Brain microvascular endothelial cell (primary cell): ENCODE data around the gene DLG1.
A peak's percentile ranks its signal among the peaks of the same experiment; 100 is the strongest.

Experiments used
- DNase-seq: peaks from one replicate; pipeline ENCODE4 v3.0.0-alpha.2; 2020
- H3K27ac ChIP-seq: fragments of 250-450 bp; sonication (Bioruptor Pico); 2 replicates; pipeline ENCODE4 v1.5.1; 2020; ENCODE audit warnings: mild to moderate bottlenecking, moderate library complexity
- H3K27me3 ChIP-seq: fragments of 250-450 bp; sonication (Bioruptor Pico); replicated peaks from 2 replicates; pipeline ENCODE4 v1.5.1; 2020; ENCODE audit warnings: mild to moderate bottlenecking
- H3K36me3 ChIP-seq: fragments of 250-450 bp; sonication (Bioruptor Pico); replicated peaks from 2 replicates; pipeline ENCODE4 v1.5.1; 2020; ENCODE audit warnings: mild to moderate bottlenecking
- H3K4me3 ChIP-seq: 2 replicates; pipeline ENCODE4 v1.5.1; 2011; ENCODE audit warnings: low read depth, mild to moderate bottlenecking, control low read depth, low read length, moderate library complexity
- in situ Hi-C: cut with HindIII; loops from 2 replicates; pipeline ENCODE4 v1.10.0; 2017; ENCODE audit warnings: low sequenced_read_pairs, low pct_ligation_motif_present
- TF ChIP-seq, protein P1 (sequence below): IDR thresholded peaks from 2 replicates; pipeline ENCODE4 v1.5.1; 2011; ENCODE audit warnings: low read depth, mild to moderate bottlenecking, moderate library complexity, low read length, control low read depth, inconsistent platforms; ENCODE audit errors: missing control alignments

DLG1 gene

GRCh38 chr3:197293605-197294237, 4.7 kb downstream of the DLG1 start:
- peaks cover 61% of the 10 kb centered on the region for H3K36me3 ChIP-seq
- H3K4me3 ChIP-seq = peak overlapping the region; percentile 30
- no peaks in the 10 kb centered on the region for H3K27me3 ChIP-seq
- DNase-seq = no peak
- peak overlapping the region; percentile 5 for H3K27ac ChIP-seq
- in situ Hi-C loops = loop anchor here (25.0 kb wide), 1 partner anchor 219 kb away; no protein-coding TSS in a partner anchor
- TF ChIP-seq, protein P1, sequence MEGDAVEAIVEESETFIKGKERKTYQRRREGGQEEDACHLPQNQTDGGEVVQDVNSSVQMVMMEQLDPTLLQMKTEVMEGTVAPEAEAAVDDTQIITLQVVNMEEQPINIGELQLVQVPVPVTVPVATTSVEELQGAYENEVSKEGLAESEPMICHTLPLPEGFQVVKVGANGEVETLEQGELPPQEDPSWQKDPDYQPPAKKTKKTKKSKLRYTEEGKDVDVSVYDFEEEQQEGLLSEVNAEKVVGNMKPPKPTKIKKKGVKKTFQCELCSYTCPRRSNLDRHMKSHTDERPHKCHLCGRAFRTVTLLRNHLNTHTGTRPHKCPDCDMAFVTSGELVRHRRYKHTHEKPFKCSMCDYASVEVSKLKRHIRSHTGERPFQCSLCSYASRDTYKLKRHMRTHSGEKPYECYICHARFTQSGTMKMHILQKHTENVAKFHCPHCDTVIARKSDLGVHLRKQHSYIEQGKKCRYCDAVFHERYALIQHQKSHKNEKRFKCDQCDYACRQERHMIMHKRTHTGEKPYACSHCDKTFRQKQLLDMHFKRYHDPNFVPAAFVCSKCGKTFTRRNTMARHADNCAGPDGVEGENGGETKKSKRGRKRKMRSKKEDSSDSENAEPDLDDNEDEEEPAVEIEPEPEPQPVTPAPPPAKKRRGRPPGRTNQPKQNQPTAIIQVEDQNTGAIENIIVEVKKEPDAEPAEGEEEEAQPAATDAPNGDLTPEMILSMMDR = no peak

- no peak for DNase-seq
- Histone ChIP-seq H3K27ac (no peak overlapping the region), H3K4me3 (no peak overlapping the region), H3K27me3 (no peaks in the 10 kb centered on the region), H3K36me3 (peaks cover 64% of the 10 kb centered on the region)
- in situ Hi-C loops = loop anchor here (25.0 kb wide), 1 partner anchor 220 kb away; no protein-coding TSS in a partner anchor
- TF ChIP-seq, protein P1 = no peak
Observed at GRCh38 chr3:197292648-197293047, 5.8 kb downstream of the DLG1 start.

- H3K4me3 ChIP-seq = no peak overlapping the region
- peak overlapping the region; percentile 1 for H3K27ac ChIP-seq
- TF ChIP-seq, protein P1 = no peak
- H3K36me3 ChIP-seq = peaks cover 63% of the 10 kb centered on the region
- DNase-seq = no peak
- H3K27me3 ChIP-seq = no peaks in the 10 kb centered on the region
- in situ Hi-C loops = loop anchor here (25.0 kb wide), 1 partner anchor 220 kb away; no protein-coding TSS in a partner anchor
Observed at GRCh38 chr3:197292083-197292646, 6.2 kb downstream of the DLG1 start.

- H3K27ac ChIP-seq = peak overlapping the region; percentile 13
- no peak overlapping the region for H3K4me3 ChIP-seq
- in situ Hi-C loops = loop anchor here (25.0 kb wide), 1 partner anchor 223 kb away; no protein-coding TSS in a partner anchor
- TF ChIP-seq, protein P1 = no peak
- H3K36me3 ChIP-seq = peaks cover 75% of the 10 kb centered on the region
- DNase-seq = no peak
- H3K27me3 ChIP-seq = no peaks in the 10 kb centered on the region
Observed at GRCh38 chr3:197289726-197290125, 8.7 kb downstream of the DLG1 start.

DNA sequence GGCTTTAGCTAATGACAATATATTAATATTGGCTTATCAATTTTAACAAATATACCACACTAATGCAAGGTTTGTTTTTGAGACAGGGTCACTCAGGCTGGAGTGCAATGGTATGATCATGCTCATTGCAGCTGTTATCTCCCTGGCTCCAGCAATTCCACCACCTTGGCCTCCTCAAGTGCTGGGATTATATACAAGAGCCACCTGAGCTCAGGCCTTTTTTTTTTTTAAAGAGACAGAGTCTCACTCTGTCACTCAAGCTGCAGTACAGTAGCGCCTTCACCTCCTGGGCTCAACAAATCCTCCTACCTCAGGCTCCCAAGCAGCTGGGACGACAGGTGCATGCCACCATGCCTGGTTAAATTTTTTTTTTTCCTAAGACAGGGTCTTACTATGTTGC, 11.7 kb downstream of the DLG1 start:
- no peak for DNase-seq
- TF ChIP-seq, protein P1 = no peak
- H3K27ac ChIP-seq = no peak overlapping the region
- peaks cover 66% of the 10 kb centered on the region for H3K36me3 ChIP-seq
- no peaks in the 10 kb centered on the region for H3K27me3 ChIP-seq
- in situ Hi-C loops = loop anchor here (25.0 kb wide), 1 partner anchor 226 kb away; no protein-coding TSS in a partner anchor
- no peak overlapping the region for H3K4me3 ChIP-seq
